HG03159 (cell line): ENCODE results near the gene TEX28.
"Not testable (repeated sequence)": the region's sequence is repeated elsewhere in the genome, so short reads cannot be mapped to it uniquely, and the experiment has no call there.

Source experiments
- ATAC-seq: cut with Tn5 transposase; IDR thresholded peaks from one replicate; pipeline ENCODE4 v1.9.1; 2021; ENCODE audit warnings: mild to moderate bottlenecking, moderate library complexity; ENCODE audit not compliant: unreplicated experiment

TEX28 gene

DNA sequence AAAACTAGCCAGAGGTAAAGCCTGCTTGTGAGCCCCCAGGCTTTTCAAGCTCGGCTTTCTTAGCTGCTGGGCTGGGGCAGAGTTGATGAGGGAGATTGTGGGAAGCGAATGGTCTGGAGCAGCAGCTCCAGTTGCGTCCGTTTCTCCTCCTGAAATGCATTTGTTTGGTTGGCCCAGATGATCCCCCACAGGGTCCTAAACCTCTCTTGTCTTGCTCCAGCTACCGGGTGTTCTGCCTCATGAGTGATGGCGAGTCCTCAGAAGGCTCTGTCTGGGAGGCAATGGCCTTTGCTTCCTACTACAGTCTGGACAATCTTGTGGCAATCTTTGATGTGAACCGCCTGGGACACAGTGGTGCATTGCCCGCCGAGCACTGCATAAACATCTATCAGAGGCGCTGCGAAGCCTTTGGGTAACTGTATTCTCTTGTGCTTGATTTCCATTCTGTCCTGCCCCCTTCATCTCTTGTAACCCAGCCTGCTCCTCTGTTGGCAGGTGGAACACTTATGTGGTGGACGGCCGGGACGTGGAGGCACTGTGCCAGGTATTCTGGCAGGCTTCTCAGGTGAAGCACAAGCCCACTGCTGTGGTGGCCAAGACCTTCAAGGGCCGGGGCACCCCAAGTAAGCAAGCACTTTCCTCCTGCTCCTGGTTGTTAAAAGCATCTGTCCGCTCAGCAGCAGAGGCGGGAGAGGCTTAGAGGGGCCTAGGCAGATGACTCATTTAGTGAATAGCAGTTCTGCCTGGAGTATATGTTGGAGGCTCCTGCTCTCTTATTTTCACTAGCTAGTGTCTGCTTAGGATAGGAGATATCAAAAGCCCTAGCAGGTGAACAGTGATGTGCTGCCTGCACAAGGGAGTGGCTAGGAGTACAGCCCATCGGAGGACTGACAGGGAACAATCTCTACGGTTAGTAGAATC is 16.0 kb upstream of the TEX28 start:
- no peak for ATAC-seq

- ATAC-seq: no peak
These were observed 14.3 kb upstream of the TEX28 start for GRCh38 chrX:154309041-154309775.

DNA sequence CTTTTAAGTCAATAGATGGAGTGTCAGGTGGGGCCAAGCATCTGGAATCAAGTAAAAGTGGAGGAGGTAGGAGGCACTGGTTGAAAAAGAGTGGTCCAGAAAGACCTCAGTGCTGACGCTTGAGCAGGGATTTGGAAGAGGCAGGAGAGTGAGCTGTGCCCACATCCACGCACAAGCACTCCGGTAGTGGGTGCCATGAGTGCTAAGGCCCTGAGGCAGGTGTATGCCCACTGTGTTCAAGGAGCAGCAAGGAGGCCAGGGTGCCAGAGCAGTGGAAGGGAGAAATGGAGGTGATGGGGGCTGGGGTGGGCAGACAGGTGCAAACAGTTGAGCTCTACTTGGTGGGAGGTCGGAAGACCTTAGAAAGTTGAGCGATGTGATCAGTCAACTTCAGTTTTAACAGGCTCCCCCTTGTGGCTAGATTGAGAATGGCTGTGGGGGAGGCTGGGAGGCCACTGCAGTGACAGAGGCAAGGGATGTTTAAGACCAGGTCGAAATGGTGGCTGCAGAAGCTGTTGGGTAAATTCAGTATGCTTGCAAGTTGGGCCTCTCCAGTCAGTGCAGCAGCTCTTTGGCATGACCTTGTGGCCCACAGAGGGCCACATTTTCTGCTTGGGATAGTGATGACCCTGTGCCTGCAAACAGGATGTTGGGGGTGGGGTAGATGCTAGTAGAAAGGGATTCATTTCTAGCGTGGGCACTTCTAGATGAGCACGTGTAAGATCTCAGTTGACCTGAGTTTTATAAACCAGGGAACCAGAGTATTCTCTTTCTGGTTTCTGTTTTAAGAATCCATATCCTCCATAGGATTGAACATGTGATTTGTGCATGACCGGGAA is 13.4 kb upstream of the TEX28 start:
- no peak for ATAC-seq

GRCh38 chrX:154307202-154307601 is 12.3 kb upstream of the TEX28 start:
- no peak for ATAC-seq

DNA sequence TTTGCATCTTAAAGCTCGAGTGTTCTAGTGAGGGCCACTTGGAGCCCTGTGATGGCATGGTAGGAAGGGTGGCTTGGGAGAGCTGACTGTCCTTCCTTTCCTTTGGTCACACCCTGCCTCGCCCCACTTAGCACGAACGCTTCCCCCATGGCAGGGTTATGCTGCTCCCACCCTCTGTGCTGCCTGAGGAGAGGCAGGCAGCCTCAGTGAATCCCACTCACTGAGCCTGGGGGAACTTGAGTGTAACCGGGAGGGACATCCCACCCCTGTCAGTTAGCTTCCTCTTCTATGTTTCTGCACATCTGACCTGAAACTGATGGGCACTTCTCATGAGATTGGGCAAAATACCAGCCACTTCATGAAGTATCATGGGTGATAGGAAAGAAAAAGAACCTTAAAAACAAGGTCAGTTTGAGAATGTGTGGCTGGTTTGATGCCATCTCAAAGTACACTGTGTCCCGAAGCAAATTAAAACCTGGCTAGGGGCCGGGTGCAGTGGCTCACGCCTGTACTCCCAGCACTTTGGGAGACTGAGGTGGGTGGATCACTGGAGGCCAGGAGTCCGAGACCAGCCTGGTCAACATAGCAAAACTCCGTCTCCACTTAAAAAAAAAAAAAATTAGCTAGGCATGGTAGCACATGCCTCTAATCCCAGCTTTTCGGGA is 10.7 kb upstream of the TEX28 start:
- ATAC-seq: no peak

GRCh38 chrX:154304846-154305245 is 9.9 kb upstream of the TEX28 start:
- no peak for ATAC-seq

DNA sequence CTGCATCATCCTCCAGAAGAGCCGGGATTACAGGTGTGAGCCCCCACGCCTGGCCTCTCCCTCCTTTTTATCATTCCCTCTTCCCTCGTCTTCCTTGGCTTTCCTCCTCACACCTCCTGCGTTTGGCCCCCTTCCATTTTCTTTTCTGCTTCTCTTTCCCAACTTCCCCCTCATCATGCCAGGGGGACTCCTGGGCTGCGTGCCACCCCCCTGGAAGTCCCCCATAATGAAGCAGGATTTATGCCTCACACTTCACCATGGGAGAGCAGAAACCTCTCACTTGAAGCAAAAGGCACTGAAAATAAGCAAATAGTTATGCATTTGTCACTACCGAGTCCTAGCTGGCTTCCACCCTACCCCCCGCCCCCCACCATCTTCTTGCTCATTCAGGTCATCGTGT is 8.6 kb upstream of the TEX28 start:
- no peak for ATAC-seq

GRCh38 chrX:154302998-154303397 is 8.1 kb upstream of the TEX28 start:
- ATAC-seq: not testable (repeated sequence)

DNA sequence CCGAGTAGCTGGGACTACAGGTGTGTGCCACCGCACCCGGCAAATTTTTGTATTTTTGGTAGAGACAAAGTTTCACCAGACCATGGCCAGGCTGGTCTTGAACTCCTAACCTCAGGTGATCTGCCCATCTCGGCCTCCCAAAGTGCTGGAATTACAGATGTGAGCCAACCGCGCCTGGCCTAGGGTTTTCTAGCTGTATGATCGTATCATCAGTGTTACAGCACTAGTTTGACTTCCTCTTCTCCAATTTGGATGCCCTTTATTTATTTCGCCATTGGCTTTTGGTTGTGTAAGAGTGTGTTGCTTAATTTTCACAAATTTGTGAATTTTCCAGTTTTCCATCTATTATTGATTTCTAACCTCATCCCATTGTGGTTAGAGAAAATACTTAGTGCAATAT is 5.9 kb upstream of the TEX28 start:
- no peak for ATAC-seq

DNA sequence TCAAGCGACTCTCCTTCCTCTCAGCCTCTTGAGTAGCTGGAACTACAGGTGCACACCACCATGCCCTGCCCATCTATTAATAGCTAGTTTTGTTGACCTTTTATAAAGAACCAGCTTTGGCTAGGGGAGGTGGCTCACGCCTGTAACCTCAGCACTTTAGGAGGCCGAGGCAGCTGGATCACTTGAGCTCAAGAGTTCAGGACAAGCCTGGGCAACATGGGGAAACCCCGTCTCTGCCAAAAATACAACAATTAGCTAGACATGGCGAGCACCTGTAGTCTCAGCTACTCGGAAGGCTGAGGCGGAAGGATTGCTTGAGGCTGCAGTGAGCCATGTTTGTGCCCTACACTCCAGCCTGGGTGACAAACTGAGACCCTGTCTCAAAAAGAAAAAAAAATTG is 3.4 kb upstream of the TEX28 start:
- ATAC-seq: no peak

GRCh38 chrX:154296731-154297130 is 1.8 kb upstream of the TEX28 start:
- ATAC-seq: no peak

DNA sequence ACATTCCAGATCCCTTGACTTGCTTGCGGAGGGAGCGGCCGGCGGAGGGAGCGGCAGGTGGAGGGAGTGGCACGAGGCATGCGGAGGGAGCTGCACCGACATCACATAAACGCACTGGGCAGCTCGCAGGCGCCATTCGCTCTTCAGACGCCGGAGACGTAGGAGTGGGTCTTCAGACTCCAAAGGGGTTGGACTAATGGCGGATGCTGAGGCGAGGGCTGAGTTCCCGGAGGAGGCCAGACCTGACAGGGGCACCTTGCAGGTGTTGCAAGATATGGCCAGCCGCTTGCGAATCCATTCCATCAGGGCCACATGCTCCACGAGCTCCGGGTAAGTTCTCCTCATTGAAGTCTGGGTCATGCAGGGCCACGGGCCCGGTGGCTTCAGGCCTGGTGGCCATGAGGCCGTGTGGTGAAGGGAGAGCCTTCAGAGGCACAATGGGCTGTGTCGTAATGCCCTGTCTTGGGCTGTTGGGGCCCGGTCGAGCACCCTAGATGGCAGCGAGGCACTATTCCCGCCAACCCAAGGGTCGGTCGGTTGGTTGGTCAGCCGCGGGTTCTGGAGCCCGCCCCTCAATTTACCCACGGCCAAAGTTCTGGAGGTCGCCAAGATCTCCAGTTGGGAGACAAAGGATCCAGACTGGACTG is 863 bp upstream of the TEX28 start, which contains the start of gene TKTL1:
TKTL1 (plus strand) TSS at position 132 of the 647 bp plus-strand sequence; CDS start at position 197, 65 bp downstream.
- no peak for ATAC-seq

- ATAC-seq: not testable (repeated sequence)
These were observed 8.5 kb downstream of the TEX28 start for GRCh38 chrX:154286406-154286805.

DNA sequence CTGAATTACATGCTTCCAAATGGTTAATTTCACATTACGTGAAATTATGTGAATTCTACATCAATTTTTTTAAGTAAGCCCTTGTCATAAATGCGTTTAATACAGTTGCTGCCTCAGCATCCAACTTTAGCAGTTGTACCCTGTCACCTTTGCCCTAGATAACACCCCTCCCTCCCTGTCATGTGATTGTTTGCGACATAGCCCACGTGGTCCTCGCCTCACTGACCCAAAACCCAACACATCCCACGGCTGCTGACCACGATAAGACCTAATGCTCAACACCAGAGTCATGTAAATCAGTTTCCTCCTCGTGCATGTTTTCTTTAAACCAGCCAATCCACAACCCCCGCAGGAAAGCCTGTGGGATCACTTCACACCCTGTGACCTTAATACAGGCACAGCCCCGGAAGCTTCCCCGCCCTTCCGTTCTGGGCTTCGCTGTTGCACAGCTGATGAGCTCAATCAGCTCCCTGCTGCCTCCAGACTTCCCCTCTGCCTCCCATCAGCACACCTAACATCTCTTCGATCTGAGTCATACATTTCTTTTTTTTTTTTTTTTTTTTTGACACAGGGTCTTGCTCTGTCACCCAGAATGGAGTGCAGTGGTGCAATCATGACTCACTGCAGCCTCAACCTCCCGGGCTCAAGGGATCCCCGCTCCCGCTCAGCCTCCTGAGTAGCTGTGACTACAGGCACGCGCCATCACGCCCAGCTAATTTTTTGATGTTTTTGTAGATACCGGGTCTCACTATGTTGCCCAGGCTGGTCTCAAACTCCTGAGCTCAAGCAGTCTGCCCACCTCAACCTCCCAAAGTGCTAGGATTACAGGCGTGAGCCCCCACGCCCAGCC is 10.2 kb downstream of the TEX28 start:
- ATAC-seq: not testable (repeated sequence)

DNA sequence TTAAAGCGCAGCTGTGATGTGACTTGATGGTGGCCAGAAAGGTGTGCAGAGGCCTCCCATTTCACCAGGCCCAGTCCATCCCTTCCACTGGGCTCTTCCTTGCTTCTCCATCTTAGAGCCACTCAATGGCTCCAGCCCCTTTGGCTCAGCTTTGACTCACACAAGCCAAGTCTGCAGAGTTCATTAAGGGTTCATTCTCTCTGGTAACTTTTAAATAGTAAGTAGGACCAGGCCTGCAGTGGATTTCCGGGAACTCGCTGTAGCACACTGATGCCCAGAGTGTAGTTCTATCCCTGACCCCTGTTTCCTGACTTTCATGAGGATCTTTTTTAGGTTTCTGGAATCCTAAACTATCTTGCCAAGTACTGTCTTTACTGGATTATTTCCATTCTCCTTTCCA is 25.7 kb downstream of the TEX28 start:
- not testable (repeated sequence) for ATAC-seq

GRCh38 chrX:154263072-154263471 is 31.9 kb downstream of the TEX28 start:
- ATAC-seq: not testable (repeated sequence)

DNA sequence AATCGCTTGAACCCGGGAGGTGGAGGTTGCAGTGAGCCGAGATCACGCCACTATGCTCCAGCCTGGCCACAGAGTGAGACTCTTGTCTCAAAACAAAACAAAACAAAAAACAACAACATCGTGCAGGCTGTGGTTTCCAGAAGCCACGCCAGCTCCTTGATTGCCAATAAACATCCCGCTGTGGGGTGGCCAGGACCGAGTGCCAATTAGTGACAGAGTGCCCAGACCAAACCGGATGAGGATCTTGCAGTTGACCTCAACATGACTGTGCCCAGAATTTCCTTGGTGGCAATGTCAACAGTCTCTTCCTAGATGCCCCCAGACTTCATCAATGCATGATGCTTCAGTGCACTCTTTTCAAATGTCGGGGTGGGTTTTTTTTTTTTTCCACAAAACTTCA is 36.2 kb downstream of the TEX28 start:
- not testable (repeated sequence) for ATAC-seq

DNA sequence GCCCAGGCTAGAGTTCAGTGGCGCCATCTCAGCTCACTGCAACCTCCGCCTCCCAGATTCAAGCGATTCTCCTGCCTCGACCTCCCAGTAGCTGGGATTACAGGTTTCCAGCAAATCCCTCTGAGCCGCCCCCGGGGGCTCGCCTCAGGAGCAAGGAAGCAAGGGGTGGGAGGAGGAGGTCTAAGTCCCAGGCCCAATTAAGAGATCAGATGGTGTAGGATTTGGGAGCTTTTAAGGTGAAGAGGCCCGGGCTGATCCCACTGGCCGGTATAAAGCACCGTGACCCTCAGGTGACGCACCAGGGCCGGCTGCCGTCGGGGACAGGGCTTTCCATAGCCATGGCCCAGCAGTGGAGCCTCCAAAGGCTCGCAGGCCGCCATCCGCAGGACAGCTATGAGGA is 37.6 kb downstream of the TEX28 start, which contains the start of gene OPN1MW3:
OPN1MW3 (plus strand) TSS at position 301 of the 400 bp plus-strand sequence; CDS start at position 339, 38 bp downstream.
- not testable (repeated sequence) for ATAC-seq

DNA sequence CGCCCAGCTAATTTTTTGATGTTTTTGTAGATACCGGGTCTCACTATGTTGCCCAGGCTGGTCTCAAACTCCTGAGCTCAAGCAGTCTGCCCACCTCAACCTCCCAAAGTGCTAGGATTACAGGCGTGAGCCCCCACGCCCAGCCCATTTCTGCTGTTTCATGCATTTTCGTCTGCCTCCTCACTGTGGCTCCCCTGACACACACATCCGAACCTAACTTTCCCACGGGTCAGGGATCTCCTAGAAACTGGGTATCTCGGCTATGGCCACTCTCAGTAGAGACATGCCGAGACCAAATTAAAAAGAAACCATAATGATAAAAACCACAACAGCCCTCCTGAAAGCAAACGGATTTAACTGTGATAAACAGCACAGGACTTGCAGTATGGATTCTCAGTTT is 46.8 kb downstream of the TEX28 start:
- ATAC-seq: not testable (repeated sequence)
